HFF-Myc (cell line): ENCODE data around the gene HLA-DOA.

Source experiments
- DNase-seq: peaks from one replicate; pipeline ENCODE4 v3.0.0-alpha.2; 2011; ENCODE audit warnings: low read depth; ENCODE audit errors: extremely low read depth
- H3K4me3 ChIP-seq: replicated peaks from 2 replicates; pipeline ENCODE4 v1.5.1; 2011; ENCODE audit warnings: low read depth, mild to moderate bottlenecking, control low read depth, low read length
- TF ChIP-seq, protein P1 (sequence below): IDR thresholded peaks from 2 replicates; pipeline ENCODE4 v1.5.1; 2012; ENCODE audit warnings: mild to moderate bottlenecking, low read depth, low read length, control low read depth; ENCODE audit errors: missing control alignments

HLA-DOA gene

DNA sequence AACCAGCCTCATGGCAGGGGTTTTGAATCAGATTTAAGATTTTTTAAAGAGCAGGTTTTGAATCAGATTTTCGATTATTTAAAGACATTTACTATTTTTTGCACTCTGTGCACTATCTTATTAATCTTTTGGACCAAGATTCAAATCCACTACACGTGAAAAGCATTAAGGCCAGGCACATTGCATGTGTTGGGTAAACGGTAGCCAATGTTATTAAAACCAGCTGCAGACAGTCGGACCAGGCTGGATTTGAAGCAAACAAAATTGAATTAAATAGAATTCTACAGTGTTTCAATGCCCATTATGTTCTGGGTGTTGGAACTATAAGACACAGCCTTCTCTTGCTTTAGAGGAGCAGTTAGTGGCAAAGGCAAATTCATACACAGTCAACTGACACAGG, 7.7 kb downstream of the HLA-DOA start:
- DNase-seq = no peak
- TF ChIP-seq, protein P1, sequence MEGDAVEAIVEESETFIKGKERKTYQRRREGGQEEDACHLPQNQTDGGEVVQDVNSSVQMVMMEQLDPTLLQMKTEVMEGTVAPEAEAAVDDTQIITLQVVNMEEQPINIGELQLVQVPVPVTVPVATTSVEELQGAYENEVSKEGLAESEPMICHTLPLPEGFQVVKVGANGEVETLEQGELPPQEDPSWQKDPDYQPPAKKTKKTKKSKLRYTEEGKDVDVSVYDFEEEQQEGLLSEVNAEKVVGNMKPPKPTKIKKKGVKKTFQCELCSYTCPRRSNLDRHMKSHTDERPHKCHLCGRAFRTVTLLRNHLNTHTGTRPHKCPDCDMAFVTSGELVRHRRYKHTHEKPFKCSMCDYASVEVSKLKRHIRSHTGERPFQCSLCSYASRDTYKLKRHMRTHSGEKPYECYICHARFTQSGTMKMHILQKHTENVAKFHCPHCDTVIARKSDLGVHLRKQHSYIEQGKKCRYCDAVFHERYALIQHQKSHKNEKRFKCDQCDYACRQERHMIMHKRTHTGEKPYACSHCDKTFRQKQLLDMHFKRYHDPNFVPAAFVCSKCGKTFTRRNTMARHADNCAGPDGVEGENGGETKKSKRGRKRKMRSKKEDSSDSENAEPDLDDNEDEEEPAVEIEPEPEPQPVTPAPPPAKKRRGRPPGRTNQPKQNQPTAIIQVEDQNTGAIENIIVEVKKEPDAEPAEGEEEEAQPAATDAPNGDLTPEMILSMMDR = no peak
- no peak overlapping the region for H3K4me3 ChIP-seq

DNA sequence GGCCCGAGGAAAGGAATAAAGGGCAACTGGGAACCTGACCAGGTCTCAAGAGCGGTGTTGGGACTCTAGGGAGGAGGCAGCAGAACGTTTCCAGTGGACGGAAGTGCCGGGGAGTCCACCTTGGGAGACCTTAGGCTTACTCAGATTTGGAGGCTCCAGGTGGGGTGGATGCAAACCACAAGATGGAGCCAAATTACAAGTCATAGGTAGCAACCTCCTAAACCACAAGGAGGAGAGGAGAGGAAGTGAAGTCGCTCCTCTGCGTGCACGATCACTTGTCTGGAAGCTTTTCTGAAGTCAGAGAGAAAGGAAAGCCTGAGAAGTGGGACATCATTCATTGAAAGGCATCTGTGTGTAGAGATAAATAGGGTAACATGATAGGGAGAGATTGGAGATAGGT, 9.3 kb downstream of the HLA-DOA start:
- TF ChIP-seq, protein P1 = no peak
- DNase-seq = no peak
- no peak overlapping the region for H3K4me3 ChIP-seq

DNA sequence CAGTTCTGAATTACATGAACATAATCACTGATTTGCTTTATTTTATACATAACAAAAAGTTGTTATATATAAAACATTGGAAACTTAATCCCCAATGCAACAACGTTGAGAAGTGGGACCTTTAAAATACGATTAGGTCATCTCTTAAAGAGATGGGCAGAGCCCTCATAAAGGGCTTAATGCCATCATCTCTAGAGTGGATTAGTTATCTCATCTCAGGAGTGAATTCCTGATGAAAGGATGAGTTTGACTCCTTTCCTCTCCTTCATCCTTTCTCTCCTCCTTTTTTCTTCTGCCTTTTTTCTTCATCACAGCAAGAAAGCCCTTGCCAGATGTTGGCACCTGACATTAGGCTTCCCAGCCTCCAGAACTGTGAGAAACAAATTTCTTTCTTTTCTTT, 13.9 kb downstream of the HLA-DOA start:
- H3K4me3 ChIP-seq = no peak overlapping the region
- DNase-seq = no peak
- TF ChIP-seq, protein P1 = no peak

- no peak overlapping the region for H3K4me3 ChIP-seq
- TF ChIP-seq, protein P1 = no peak
- no peak for DNase-seq
These were observed 15.9 kb downstream of the HLA-DOA start for GRCh38 chr6:32993363-32993973.

DNA sequence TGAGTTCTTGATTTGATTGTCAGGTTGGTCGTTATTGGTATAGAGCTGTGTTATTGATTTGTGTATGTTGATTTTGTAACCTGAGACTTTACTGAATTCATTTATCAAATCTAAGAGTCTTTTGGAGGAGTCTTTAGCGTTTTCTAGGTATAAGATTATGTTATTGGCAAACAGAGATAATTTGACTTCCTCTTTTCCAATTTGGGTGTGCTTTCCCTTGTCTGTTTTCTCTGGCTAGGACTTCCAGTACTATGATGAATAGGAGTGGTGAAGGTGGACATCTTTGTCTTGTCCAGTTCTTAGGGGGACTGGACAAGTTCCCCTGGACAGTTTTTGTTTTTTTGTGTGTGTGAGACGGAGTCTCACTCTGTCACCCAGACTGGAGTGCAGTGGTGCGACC, 17.4 kb downstream of the HLA-DOA start:
- no peak for DNase-seq

GRCh38 chr6:32989368-32989767, 20.0 kb downstream of the HLA-DOA start:
- TF ChIP-seq, protein P1 = no peak
- H3K4me3 ChIP-seq = no peak overlapping the region
- DNase-seq = no peak

More for the DNA sequence above, 17.4 kb downstream of the HLA-DOA start:
- H3K4me3 ChIP-seq = no peak overlapping the region
- TF ChIP-seq, protein P1 = no peak

DNA sequence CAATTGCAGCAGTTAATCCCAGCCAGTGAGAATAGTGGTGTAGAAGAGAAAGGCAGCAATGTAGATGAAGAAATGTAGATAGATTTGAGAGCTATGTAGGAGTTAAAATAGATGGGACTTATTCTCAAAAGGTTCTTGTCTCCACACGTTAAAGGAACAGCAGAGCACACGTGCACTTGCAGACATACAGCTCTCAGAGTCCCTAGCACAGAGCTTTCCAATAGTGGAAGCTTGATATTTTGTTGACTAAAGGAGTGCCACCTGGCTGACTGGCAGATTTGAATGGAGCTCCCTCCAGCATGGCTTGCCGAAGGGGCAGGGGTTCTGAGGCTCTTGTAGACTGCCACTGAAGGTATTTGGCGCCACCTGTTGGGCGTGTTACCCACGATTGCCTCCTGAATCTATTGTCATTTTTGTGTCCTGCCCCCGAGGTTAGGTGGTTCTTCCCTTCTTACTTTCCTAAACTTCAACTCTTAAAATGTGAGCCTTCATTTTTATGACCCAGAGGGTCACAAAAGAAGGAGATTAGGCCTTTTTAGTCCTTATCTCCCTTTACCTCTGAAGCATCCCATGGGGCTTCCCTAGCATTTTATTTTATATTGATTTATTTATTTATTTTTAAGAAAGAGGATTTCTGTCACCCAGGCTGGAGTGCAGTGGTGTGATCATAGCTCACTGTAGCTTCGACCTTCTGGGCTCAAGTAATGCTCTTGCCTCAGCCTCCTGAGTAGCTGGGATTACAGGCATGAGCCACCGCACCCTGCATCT, 24.6 kb downstream of the HLA-DOA start:
- DNase-seq = peak; percentile 68
- TF ChIP-seq, protein P1 = peak; percentile 90
- H3K4me3 ChIP-seq = no peak overlapping the region
